Stimulated activated CD8-positive, alpha-beta memory T cell treated with anti-CD3 and anti-CD28 coated beads, Interleukin-2, amount 100 ng/mL, for 48 hours (primary cell): Measurements from ENCODE around the gene USE1.

ENCODE experiments used
- DNase-seq, 2 donors: peaks; one replicate each; pipeline ENCODE4 v3.0.0-alpha.2; 2020; ENCODE audit warnings: low read depth in 2 of 2

The USE1 gene

GRCh38 chr19:17205237-17206140 is 9.7 kb upstream of the USE1 start:
- DNase-seq: peak in 1 of 2 donors; percentile 51

DNA sequence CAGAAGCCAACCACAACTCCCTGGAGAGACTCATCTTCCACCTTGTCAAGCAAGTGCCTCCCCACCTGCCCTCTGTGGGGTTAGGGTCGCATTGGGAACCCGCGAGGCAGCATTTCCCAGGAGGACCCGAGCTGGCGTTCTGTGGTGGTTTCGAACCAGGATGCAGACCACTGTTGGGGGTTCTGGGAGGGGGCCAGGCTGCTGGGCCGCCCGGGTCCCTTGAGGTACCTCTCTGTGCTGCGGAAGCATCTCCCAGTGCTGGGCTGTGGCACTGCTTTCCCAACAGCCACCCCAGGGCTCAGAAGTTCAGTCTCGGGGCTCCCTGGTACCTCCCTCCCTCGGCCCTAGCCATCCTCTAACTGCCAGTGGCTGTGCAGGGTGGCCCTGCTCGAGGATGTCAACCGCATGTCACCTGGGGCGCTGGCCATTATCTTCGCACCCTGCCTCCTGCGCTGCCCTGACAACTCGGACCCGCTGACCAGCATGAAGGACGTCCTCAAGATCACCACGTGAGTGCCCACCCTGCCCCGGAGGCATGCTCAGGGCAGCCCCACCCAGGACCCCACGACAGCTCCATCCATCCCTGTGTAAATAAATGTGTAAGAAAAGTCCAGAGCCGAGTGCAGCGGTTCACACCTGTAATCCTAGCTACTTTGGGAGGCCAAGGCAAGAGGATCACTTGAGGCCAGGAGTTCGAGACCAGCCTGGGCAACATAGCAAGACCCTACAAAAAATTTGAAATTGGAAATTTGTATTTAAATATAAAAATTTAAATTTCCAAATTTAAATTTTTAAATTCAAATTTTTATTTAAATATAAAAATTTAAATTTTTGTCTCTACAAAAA is 8.2 kb upstream of the USE1 start:
- no peak for DNase-seq

GRCh38 chr19:17209126-17210036 is 5.8 kb upstream of the USE1 start:
- peak; percentile 50 to 63 for DNase-seq

GRCh38 chr19:17210296-17210695 is 4.9 kb upstream of the USE1 start:
- DNase-seq: no peak

DNA sequence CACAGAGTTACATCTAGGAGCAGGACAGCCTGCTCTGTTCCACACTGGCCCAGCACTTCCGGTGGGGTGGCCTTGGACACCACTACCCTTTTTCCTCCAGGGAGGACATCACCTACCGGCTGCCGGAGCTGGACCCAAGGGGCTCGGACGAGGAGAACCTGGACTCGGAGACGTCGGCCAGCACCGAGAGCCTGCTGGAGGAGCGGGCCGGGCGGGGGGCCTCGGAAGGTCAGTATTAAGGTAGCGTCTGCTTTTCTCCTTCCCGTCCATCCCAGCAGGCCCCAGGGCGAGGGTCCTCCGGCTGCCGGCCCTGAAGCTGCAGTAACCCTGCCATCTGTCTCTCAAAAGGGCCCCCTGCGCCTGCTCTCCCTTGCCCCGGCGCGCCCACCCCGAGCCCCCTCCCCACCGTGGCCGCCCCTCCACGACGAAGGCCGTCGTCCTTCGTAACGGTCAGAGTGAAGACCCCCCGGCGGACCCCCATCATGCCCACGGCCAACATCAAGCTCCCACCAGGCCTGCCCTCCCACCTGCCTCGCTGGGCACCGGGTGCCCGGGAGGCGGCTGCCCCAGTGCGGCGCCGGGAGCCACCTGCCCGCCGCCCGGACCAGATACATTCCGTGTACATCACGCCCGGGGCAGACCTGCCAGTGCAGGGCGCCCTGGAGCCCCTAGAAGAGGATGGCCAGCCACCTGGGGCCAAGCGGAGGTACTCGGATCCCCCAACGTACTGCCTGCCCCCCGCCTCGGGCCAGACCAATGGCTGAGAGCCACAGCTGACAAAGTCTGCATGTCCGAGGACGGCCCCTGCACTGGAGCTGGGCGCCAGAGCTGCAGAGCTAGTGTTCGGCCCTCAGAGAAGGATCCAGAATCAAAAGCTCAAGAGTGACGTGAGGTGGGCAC is 3.4 kb upstream of the USE1 start:
- DNase-seq: no peak

DNA sequence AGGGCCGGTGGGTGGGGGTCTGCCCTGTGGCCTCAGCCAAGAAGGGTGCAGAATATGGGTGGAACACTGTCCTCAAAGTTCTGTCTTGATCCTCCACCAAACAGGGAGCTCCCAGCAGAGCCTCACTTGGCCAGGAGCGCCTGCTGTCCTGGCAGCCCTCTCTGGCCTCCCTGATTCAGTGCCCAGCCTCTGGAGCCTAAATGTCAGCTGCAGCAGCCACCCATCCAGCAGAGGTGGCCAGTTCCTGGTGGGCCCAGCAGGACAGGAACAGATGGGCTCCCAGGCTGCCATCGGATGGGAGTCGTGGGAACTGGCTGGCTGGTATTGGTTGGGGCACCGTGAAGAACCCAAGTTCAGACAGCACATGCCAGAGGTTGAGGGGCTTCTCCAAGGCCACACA is 1.8 kb upstream of the USE1 start:
- DNase-seq: no peak

GRCh38 chr19:17214508-17215126 is 540 bp upstream of the USE1 start:
- no peak for DNase-seq

- DNase-seq: no peak
Observed at GRCh38 chr19:17216058-17216670, 1.0 kb downstream of the USE1 start.

DNA sequence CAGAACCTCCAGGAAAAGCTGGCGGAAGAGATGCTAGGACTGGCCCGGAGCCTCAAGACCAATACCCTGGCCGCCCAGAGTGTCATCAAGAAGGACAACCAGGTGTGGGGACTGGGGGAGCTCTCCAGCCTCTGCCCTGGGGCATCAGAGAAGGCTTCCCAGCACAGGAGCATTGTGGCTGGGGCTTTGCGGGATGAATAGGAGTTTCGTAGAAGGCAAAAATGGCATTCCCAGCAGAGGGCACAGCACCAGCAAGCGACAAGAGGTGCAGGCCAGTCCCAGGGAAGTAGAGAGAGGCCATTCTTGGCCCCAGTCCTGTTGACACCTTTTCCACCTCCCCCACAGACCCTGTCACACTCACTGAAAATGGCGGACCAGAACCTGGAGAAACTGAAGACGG is 4.1 kb downstream of the USE1 start:
- no peak for DNase-seq

GRCh38 chr19:17220207-17220758 is 5.1 kb downstream of the USE1 start:
- no peak for DNase-seq

DNA sequence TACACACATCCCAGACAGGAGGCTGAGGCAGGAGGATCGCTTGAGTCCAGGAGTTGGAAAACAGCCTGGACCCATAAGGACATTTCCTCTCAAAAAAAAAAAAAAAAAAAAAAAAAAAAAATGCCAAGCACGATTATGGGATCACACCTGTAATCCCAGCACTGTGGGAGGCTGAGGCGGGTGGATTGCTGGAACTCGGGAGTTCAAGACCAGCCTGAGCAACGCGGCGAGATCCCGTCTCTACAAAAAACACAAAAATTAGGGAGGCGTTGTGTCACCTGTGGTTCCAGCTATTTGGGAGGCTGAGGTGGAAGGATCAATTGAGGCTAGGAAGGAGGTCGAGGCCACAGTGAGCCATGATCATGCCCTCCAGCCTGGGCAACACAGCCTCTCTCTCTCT is 9.9 kb downstream of the USE1 start:
- DNase-seq: no peak

- DNase-seq: peak; percentile 92 to 97
Observed at GRCh38 chr19:17226002-17226933, 11.1 kb downstream of the USE1 start, which contains the start of gene OCEL1. Gene OCEL1, plus strand, starts transcription at chr19:17226226. Its CDS starts 22 bp downstream, at chr19:17226248.

GRCh38 chr19:17227798-17228367 is 12.7 kb downstream of the USE1 start:
- DNase-seq: no peak

GRCh38 chr19:17229890-17230289 is 14.7 kb downstream of the USE1 start:
- DNase-seq: no peak

GRCh38 chr19:17232258-17232657 is 17.1 kb downstream of the USE1 start:
- no peak for DNase-seq

DNA sequence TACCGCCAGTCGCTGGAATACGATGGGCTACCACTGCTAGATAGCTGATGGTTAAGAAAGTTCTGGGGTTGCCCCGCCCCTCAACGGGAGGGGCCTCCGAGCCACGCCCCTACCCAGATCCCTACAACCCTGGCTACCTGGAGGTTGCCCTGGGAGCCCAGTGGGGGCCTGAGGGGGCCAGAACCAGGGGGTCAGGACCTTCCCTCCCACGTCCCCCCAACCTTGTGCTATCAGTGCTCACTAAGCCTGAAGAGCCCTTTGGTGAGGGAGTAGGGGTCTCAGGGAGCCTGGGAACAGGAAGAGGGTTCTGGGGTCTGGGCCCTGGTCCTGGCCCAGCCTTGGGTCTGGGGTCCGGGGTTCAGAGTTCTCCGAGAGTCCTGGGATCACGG is 19.7 kb downstream of the USE1 start:
- DNase-seq: peak; percentile 56 to 61

GRCh38 chr19:17235300-17235970 is 20.3 kb downstream of the USE1 start:
- DNase-seq: peak; percentile 59 to 62
